ENCODE results near the gene MCTP2. TPM values are rescaled to one million over a fixed set of nuclear protein-coding genes. Genes with fewer than 3 reads are reported as not detected.
"Not testable (repeated sequence)": the region's sequence is repeated elsewhere in the genome, so short reads cannot be mapped to it uniquely, and the experiment has no call there.

Gene MCTP2
- total and polyA plus RNA-seq, 2 of the 8 experiments (the other 6 are each of a cell fraction or from before 2014, with no cell fraction given): 3.4 to 4.5 TPM

- FAIRE-seq; H3K56ac ChIP-seq (replicated peaks; ENCODE audit: insufficient read length, low read depth, low read length); H3K27ac ChIP-seq (ENCODE audit: low read depth, low read length); H2AK5ac ChIP-seq (ENCODE audit: low read depth, low read length); H4K8ac ChIP-seq (ENCODE audit: extremely low read depth, insufficient read depth, low read length); H3K9ac ChIP-seq (replicated peaks in 1 of 4; ENCODE audit: extremely low read depth in 1 of 4, low read depth in 3 of 4, low read length in 3 of 4); DNase-seq (ENCODE audit: low read depth in 1 of 2, low spot score in 2 of 2); H3K36me3 ChIP-seq (ENCODE audit: control insufficient read depth in 2 of 4, insufficient read depth in 4 of 4, low read length in 3 of 4); H3K9me3 ChIP-seq (ENCODE audit: insufficient read depth in 2 of 2, low read depth in 1 of 2, low read length in 1 of 2); H4K91ac ChIP-seq (replicated peaks; ENCODE audit: insufficient read length, low read length); H2BK20ac ChIP-seq (ENCODE audit: low read length); H3K23ac ChIP-seq (ENCODE audit: insufficient read length); H2BK120ac ChIP-seq (replicated peaks; ENCODE audit: low read depth, low read length); H2BK15ac ChIP-seq (ENCODE audit: low read length); H3K4me2 ChIP-seq (ENCODE audit: insufficient read depth in 1 of 2, low read depth in 2 of 2, low read length in 2 of 2); H3K14ac ChIP-seq (ENCODE audit: insufficient read length); H4K20me1 ChIP-seq (replicated peaks in 1 of 2; ENCODE audit: control insufficient read depth in 1 of 2, insufficient read depth in 2 of 2, low read length in 2 of 2); H3K18ac ChIP-seq (ENCODE audit: extremely low read depth, low read length); CTCF ChIA-PET (ENCODE audit: partially characterized antibody); H2BK12ac ChIP-seq (ENCODE audit: low read depth, low read length); H4K5ac ChIP-seq (ENCODE audit: insufficient read length, low read depth, low read length); H3K4me1 ChIP-seq (replicated peaks in 1 of 4; ENCODE audit: control insufficient read depth in 3 of 4, insufficient read depth in 4 of 4, low read length in 3 of 4); H3K4ac ChIP-seq (replicated peaks; ENCODE audit: insufficient read length, low read depth, low read length); H3K23me2 ChIP-seq (ENCODE audit: low read depth, low read length); H2BK5ac ChIP-seq (ENCODE audit: low read depth, low read length); H3K79me2 ChIP-seq (ENCODE audit: control insufficient read depth in 1 of 2, insufficient read depth in 2 of 2, low read length in 2 of 2); H3K4me3 ChIP-seq (ENCODE audit: extremely low read depth in 1 of 4, insufficient read depth in 2 of 4, low read depth in 3 of 4, low read length in 4 of 4); H2AFZ ChIP-seq (ENCODE audit: low read length); H3K27me3 ChIP-seq (replicated peaks in 1 of 4; ENCODE audit: control insufficient read depth in 3 of 4, extremely low read depth in 1 of 4, insufficient read depth in 3 of 4, low read length in 3 of 4); H3K79me1 ChIP-seq (ENCODE audit: low read depth, low read length); POLR2A ChIA-PET (ENCODE audit: partially characterized antibody): not testable (repeated sequence)
- WGBS, 2 experiments (ENCODE audit: extremely low coverage in 1 of 2, insufficient coverage in 1 of 2, insufficient read length in 1 of 2, insufficient replicate concordance in 2 of 2, low coverage in 1 of 2, low lambda C conversion rate in 2 of 2, missing lambda C conversion rate in 1 of 2): 88% methylated on average over 33 of the region's 33 CpGs; no CpG with 5 or more reads in 1 of the 2 experiments
Measured at GRCh38 chr15:94243003-94243402, 11.6 kb downstream of the MCTP2 start.
